ENCODE results near the gene ATP6V0C.

Gene ATP6V0C

DNA sequence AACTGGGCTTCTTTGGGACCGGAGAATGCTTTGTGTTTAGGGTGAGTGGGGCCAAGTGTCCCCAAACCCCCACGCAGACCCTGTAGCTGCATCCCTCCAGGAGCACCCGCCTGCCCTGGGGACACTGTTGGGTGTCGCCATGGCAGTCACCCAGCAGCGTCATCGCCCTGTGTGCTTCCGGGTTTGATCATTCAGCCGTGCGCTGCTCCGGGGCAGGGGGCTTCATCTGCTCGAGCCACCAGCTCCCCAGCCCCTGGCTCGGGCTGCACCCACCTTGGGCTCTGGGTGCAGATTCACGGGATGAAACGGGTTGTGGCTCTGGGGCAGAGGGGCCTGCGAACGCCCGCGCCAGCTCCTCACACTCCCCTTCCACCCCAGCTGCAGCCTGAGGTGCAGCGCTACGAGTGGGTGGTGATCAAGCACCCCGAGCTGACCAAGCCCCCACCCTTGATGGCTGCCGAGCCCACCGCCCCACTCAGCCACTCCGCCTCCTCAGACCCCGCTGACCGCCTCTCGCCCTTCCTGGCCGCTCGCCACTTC, 13.8 kb upstream of the ATP6V0C start:
- DNase-seq (ENCODE audit: low read depth): no peak
- no peak for TF ChIP-seq CTCF (IDR thresholded peaks at IDR 0.05; ENCODE audit: low read depth, low read length, missing control alignments)
- H3K4me3 ChIP-seq (ENCODE audit: low read depth, low read length): no peak overlapping the region

GRCh38 chr16:2500430-2500917, 13.3 kb upstream of the ATP6V0C start:
- TF ChIP-seq CTCF (IDR thresholded peaks at IDR 0.05; ENCODE audit: low read depth, low read length, missing control alignments): no peak
- no peak for DNase-seq (ENCODE audit: low read depth)
- no peak overlapping the region for H3K4me3 ChIP-seq (ENCODE audit: low read depth, low read length)

- DNase-seq (ENCODE audit: low read depth): no peak
- H3K4me3 ChIP-seq (ENCODE audit: low read depth, low read length): no peak overlapping the region
- peak; percentile 98 for TF ChIP-seq CTCF (IDR thresholded peaks at IDR 0.05; ENCODE audit: low read depth, low read length, missing control alignments)
These were observed 12.6 kb upstream of the ATP6V0C start for GRCh38 chr16:2500918-2501750.

- no peak for TF ChIP-seq CTCF (IDR thresholded peaks at IDR 0.05; ENCODE audit: low read depth, low read length, missing control alignments)
These were observed 11.5 kb upstream of the ATP6V0C start for GRCh38 chr16:2501946-2502895.

DNA sequence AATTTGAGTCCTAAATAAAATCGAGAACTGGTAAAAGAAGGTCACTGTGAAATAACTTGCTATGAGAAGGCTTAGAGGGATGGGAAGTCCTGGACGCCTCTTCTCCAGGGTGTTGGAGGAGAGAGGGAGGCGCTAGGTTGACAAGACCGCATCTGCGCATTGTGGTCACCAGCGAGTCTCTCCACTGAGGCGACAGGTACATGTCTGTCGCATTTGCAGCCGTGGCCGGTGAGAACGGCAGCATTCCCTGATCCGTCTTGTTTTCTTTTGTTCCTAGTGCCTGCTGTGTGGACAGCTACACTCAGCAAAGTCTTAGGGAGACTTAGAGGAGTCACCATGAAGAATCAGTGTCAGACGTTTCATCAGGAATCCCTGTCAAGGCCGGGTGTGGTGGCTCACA, 8.1 kb upstream of the ATP6V0C start:
- DNase-seq (ENCODE audit: low read depth): no peak
- TF ChIP-seq CTCF (IDR thresholded peaks at IDR 0.05; ENCODE audit: low read depth, low read length, missing control alignments): no peak
- H3K4me3 ChIP-seq (ENCODE audit: low read depth, low read length): no peak overlapping the region

More at GRCh38 chr16:2501946-2502895, 11.5 kb upstream of the ATP6V0C start:
- DNase-seq (ENCODE audit: low read depth): no peak
- no peak overlapping the region for H3K4me3 ChIP-seq (ENCODE audit: low read depth, low read length)

DNA sequence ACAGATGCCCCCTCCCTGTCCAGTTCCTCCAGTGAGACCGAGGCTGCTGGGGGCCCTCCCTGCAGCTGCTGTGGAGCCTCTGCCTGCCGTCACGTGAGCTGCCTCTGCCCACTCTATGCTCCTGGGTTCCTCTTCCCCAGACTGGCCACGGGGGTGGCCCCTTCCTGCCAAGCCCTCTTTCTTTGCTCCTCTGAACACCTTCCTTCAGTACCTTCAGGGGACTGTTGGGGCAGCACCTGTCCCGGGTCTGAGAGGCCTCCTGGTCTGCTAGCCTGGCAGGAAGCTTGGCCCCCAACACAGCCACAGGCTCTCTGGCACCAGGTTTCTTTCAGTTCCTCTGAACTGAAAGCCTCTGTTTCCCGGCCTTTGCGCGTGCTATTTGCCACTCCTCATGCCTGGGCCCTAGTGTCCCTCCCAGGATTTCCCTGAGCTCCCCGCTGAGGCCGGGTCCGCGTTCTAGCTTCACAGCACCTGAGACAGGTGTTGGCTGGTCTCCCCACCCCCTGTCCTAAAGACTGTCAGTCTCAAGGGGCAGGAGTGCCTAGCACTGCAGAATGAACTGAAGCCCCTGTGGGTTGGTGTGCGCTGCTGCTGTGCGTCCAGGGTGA, 6.6 kb upstream of the ATP6V0C start:
- TF ChIP-seq CTCF (IDR thresholded peaks at IDR 0.05; ENCODE audit: low read depth, low read length, missing control alignments): peak; percentile 35
- DNase-seq (ENCODE audit: low read depth): no peak
- H3K4me3 ChIP-seq (ENCODE audit: low read depth, low read length): no peak overlapping the region
